HG03103 (cell line): ENCODE data around the gene KRTAP3-1.

ENCODE experiments used
- ATAC-seq: cut with Tn5 transposase; IDR thresholded peaks from one replicate; pipeline ENCODE4 v1.9.1; 2021; ENCODE audit warnings: low read depth; ENCODE audit not compliant: unreplicated experiment

The KRTAP3-1 gene

DNA sequence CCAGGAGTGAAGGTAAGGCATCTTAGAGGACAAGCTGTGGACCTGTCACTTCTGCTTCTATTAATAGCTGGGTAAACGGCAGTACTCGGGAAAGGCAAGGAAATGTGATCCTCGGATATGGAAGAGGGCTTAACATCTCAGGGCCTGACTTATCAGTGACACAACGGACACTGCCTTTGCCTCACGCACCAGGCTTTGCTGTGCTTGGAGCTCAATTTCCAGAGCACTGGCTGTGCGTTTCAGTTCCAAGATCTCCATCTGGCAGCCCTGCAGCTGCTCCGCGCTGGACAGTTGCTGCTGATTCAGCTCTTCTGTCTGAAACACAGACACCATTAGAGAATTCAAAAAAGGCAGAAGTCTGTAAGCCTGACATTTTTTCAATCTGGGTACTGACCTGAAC lies 28.3 kb downstream of the KRTAP3-1 start:
- no peak for ATAC-seq

DNA sequence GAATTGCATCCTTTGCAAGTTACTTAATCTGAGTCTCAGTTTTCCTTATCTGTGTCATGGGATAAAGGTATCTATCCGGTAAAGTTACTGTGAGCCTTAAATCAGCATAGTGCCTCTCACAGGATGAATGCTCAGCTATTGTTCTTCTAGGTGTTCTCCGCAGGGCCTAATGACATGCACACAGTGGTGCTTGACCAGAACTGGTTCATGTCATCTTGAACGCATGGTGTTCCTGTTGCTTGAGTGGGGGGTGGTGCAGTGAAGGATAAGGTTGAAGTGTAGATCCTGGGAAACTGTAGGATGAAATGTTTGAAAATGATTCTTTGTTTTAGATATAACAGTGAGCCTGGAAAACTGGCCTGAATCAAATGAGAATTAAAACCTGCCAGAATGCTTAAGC lies 28.8 kb downstream of the KRTAP3-1 start:
- no peak for ATAC-seq

DNA sequence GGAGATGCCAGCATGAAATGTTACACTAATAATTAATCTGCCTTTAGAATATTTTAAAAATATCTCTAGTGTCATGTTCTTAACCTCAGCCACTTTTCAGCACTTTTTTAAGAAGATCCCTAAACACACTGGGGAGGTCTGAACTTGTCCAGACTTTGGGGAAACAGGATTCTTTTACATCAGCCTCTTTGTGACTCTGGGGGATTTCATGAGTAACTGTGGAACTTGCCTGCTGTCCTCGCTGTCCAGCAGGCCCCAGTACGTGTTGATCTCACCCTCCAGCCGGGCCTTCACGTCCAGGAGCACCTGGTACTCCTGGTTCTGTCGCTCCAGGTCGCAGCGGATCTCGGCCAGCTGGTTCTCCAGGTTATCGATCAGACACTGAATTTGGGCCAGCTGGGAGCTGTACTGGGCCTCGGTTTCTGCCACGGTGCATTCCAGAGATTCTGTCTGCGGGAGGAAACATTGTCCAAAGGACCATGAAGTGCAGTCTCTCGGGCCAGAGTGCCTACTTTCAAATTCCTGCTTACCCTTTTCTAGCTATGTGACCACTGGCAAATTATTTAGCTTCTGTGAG lies 30.3 kb downstream of the KRTAP3-1 start:
- no peak for ATAC-seq

DNA sequence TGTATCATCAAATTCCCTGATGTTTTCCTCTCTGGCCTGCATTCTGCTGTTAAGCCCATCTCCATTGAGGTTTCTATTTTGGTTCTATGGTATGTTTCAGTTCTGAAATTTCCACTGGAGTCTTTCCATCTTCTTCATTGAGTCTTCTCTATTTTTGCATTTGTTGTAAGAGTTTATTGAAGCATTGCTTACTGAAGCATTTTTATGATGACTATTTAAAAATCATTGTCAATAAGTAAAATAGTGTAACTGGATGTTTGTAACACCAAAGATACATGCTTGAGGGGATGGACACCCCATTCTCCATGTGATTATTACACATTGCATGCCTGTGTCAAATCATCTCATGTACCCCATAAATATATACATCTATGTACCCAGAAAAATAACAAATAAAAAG lies 33.4 kb downstream of the KRTAP3-1 start:
- ATAC-seq = no peak

DNA sequence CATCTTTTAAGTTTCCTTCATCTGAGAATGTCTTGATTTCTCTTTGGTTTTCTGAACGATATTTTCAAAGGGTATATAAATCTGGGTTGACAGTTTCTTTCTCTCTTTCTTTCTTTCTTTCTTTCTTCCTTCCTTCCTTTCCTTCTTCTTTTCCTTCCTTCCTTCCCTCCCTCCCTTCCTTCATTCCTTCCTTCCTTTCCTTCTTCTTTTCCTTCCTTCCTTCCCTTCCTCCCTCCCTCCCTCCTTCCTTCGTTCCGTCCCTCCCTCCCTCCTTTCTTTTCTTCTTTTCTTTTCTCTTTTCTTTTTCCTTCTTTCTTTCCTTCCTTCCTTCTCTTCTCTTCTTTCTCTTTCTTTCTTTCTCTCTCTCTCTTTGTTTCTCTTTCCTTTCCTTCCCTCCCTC lies 34.6 kb downstream of the KRTAP3-1 start:
- no peak for ATAC-seq

DNA sequence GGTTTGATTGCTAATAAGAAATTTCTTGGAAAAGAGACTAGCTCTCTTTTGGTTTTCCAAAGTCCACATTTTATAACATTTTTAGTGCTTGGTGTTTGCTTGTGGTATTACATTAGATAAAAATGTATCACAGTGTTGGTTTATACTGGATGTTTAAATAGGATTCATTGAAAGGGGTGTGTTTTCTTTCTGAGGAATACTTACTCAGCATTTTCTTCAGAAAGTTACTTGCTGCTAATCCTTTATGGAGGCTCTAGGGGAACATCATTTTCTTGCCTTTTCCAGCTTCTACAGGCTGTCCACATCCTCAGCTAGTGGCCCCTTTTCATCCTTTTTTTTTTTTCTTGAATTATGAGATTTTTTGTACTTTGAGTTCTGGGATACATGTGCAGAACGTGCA lies 41.3 kb downstream of the KRTAP3-1 start:
- ATAC-seq = no peak

DNA sequence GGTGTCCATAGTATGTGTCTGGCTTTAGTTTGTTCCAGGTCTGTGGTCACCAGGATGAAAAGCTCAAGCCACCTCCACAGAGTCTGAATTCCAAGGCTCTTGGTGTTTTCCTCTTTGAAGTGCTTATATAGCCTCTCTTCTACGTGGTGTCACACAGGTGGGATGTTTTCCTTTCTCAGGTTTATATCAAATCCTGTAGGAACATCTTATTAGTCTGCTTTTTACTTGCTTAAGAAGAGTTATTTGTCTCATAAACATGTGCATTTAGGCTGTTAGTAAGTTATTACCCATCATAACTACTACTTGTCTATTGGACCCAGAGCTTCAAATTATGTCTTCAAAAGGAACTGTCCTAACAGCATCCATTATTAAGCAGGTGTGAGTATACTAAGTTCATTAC lies 42.1 kb downstream of the KRTAP3-1 start, which contains the start of gene KRT39:
Gene KRT39, minus strand, starts transcription at position 101 of the 400 bp plus-strand sequence. Its CDS starts 92 bp downstream, at position 9.
- no peak for ATAC-seq

DNA sequence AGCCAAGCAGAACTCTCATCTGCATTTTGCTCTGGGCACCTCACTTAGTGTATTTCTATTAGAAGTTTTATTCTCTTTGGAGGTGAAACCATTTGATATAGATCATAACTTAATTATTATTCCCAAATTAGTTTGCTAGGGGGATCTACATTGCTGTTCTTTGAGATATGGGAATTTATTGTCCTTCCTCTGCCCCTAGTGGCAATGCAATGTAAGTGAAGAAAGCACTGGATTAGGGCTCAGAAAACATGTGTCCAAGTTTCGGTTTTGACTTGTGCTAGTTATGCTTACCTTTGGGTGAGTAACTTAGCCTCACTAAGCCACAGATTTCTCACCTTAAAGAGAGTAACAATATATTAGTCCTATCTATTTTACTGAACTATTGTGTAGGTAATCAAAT lies 45.1 kb downstream of the KRTAP3-1 start:
- ATAC-seq = no peak

DNA sequence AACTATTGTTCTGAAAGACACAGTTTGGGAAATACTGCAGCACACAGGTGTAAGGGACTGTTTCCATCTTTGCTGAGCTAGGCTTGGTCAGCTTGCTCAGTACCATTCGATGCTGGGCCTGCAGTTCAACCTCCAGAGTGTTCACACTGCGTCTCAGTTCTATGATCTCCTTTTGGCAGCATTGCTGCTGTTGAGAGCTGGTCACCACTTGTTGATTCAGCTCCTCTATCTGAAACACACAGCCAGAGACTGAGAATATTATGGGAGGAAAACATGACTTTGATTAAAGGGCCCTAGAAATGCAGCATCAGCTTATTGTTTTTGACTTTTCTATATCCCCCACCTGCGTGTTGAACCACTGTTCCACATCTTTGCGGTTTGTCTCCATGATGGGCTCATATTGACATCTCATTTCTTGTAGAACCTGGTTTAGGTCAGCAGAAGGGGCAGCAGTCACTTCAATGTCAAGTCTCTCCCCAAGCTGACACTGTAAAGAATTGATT lies 46.8 kb downstream of the KRTAP3-1 start:
- ATAC-seq = no peak

DNA sequence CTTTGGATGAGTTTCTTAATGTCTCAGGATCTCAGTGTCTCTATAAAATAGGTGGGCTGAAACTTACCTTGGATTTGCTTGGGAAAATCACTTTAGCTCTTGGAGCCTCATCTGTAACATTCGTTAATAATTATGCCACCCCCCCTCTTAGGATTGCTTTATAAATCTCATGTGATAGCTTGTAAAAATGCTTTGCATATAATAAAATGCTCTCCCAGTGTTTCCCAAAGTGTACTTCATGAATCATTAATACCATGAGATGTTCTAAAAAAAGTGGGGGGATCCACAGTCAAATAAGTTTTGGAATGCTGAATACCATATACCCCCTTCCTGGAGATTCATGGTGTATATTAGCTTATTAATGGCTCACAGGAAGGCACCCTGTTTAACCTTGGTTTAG lies 47.3 kb downstream of the KRTAP3-1 start:
- no peak for ATAC-seq

DNA sequence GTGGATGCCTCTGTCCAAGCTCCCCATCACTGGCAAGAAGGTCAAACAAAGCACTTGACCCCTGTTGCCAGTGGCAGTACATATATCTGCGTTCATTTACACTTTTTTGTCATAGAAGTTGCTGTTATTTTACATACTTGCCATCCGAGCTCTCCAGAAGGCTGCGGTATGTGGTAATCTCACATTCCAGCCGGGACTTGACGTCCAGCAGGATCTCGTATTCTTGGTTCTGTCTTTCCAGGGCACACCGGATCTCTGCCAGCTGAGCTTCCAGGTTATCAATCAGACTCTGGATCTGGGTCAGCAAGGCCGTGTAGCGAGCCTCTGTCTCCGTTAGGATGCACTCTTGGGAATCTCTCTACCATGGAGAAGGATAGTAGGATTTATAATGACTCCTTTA lies 48.8 kb downstream of the KRTAP3-1 start:
- ATAC-seq = no peak
